A673 (cell line): ENCODE data around the gene MFSD11.

Experiments used
- CTCF ChIP-seq: fragments of 300-800, 200-600 bp; sonication (generic); conservative IDR thresholded peaks from 2 replicates; pipeline ENCODE4 v1.5.1; 2017; ENCODE audit warnings: low read depth, mild to moderate bottlenecking, antibody characterized with exemption, low read length, moderate library complexity, mixed read lengths
- EZH2 ChIP-seq: fragments of 200-600 bp; sonication (generic); IDR thresholded peaks from 2 replicates; pipeline ENCODE4 v1.6.1; 2017; ENCODE audit warnings: borderline replicate concordance, low read depth, mild to moderate bottlenecking, mixed read lengths, antibody characterized with exemption, low read length; ENCODE audit not compliant: poor library complexity, severe bottlenecking

- TF ChIP-seq CTCF (no peak), EZH2 (no peak)
Observed at GRCh38 chr17:76709077-76709950, 28.6 kb upstream of the MFSD11 start.
